Posterior vena cava (tissue), 2 donors: ENCODE measurements around the gene CSMD2. TPM values are rescaled to one million over a fixed set of nuclear protein-coding genes. Genes with fewer than 3 reads are reported as not detected.
A peak's percentile ranks its signal among the peaks of the same experiment; 100 is the strongest.

Experiments
- DNase-seq: peaks from one replicate; pipeline ENCODE4 v3.0.0-alpha.2; 2020; ENCODE audit warnings: low spot score
- intact Hi-C, 2 donors: fragments of 100-400 bp; cut with DNase I; formaldehyde crosslinking; loops; one replicate each; pipeline versions ENCODE4 v1.14.1 to v1.14.2; 2022 to 2023
- total RNA-seq, 2 donors: library from RNA; stranded (reverse); fragmentation: NEBNext Ultra II Directional; extraction: Animal tissue kit (Norgen Biotek cat#: 25700); gene quantifications; one replicate each; pipeline ENCODE4 v1.2.1, GENCODE V29; 2021
- donor health status: DM: yes; HTN: yes; CAD: no.
- donor health status: DM: yes; HTN: yes; CAD: no.

The CSMD2 gene
- total RNA-seq, 2 donors from 2014 or later = 2.4 to 3.1 TPM

- peak; percentile 97 for DNase-seq
- intact Hi-C loops = loop anchor here in 1 of 2 donors (10.0 kb wide), 1 partner anchor 532 kb away; the partner anchor contains the start of gene CSMD2
Observed at GRCh38 chr1:33633019-33633801, 531.8 kb downstream of the CSMD2 start.

- intact Hi-C loops = loop anchor here in 1 of 2 donors (10.0 kb wide), 1 partner anchor 534 kb away; the partner anchor contains the start of gene CSMD2
- DNase-seq = no peak
Observed at GRCh38 chr1:33630686-33631085, 534.3 kb downstream of the CSMD2 start.

- no peak for DNase-seq
- intact Hi-C loops = no loop called here
Observed at GRCh38 chr1:33626801-33627200, 538.2 kb downstream of the CSMD2 start.

DNA sequence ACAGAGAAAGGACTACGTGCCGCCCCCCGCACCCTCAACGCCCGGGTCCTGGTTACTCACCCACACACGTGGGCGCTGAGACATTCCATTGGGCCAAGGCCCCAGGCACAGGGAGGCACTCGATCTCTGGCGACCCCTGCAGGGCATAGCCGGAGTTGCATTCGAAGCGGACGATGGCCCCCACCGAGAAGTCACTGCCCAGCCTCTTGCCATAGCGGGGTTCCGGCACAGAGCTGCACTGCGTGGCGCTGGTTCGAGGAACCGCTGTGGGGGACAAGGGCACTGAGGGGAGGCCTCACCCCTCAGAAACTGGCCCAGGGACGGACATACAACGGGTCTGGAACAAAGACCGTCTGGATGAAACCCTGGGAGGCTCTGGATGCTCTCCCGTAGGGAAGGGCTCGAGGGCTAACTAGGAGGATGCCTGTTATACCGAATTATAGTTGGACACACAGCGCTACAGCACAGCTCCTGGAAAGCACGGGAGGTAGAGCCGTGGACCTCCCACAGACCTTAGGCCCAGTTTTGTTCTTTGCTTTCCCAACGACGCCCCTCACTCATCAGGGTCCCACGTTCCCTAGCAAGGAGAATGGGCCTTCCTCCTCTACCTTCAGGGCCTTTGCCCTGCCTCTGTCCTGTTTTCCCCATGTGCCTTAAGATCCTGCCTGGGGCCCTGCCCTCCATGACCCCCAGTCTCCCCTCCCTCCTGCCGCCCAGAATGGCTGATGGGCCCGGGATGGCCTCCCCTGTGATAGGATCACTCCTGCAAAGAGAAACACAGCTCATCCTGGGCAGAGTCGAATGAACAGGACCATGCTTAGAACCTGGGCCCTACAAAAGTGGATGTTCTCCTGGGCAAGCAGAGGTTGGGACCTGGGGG lies 539.8 kb downstream of the CSMD2 start:
- no peak for DNase-seq
- intact Hi-C loops = no loop called here

DNA sequence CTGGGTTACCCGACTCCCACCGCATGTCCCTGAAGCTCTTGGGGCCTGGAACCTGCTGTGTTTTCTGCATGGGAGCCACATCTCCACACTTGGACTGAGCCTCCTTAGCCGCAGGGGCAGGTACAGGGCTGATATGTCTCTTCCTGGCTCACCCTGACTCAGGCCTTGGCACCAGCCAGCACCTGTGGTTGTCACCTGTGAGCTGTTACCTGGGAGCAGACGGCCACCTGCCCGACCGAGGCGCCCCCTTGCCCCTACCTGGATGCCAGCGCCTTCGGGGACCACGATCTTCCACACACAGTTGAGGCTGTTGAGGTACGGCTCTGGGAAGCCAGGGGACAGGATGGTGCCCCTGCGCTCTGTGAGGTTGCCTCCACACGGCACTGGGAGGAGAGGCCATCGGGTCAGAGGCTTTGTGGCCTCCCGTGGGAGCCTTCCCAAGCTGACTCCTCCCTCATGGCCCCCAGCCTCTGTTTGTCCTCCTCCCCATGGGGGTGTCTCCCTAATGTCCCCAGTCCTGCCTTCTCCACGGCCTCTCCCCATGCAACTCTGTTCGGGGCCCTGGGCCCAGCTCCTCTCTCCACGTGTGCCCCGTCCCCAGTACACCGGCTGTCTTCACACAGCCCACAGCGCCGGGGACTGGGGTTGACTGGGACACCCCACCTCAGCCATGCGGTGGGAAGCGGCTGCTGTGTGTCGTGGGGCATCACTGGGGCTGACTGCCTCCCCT lies 540.6 kb downstream of the CSMD2 start:
- DNase-seq = no peak

GRCh38 chr1:33623811-33624210 lies 541.2 kb downstream of the CSMD2 start:
- no peak for DNase-seq
- intact Hi-C loops = no loop called here

More for the DNA sequence above, 540.6 kb downstream of the CSMD2 start:
- intact Hi-C loops = no loop called here

DNA sequence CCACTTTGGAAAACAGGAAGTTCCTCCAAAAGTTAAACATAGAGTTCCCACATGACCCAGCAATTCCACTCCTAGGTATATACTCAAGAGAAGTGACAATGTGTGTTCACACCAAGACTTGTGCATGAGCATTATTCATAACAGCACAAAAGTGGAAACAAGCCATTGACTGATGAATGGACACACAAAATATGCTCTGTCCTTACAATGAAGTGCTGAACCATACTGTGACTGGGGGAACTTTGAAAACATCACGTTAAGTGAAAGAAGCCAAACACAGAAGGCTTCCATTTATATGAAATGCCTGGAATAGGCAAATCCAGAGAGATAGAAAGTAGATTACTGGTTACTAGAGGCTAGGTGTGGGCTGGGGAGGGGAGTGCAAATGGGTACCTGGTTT lies 542.3 kb downstream of the CSMD2 start:
- intact Hi-C loops = no loop called here
- DNase-seq = no peak

DNA sequence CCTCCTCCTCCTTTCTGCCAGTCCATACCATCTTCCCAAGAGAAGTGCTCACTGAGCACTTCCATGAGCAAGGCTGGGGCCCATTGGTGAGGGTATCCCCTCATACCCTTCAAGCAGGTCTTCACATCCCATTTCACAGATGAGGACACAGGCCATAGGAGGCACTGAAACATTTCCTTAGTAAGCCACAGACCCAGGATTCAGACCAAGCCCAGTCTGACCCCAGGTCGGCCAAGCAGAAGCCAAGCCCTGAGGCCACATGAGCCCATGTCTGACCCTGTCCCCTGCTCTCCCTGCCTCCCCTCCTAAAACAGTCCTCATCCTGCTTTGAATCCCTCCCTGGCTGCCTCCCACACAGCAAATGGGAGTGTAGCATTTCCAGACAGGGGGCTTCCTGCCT lies 546.4 kb downstream of the CSMD2 start:
- no peak for DNase-seq
- intact Hi-C loops = loop anchor here in 1 of 2 donors (10.0 kb wide), 1 partner anchor 144 kb away; the partner anchor contains the start of gene ZSCAN20

DNA sequence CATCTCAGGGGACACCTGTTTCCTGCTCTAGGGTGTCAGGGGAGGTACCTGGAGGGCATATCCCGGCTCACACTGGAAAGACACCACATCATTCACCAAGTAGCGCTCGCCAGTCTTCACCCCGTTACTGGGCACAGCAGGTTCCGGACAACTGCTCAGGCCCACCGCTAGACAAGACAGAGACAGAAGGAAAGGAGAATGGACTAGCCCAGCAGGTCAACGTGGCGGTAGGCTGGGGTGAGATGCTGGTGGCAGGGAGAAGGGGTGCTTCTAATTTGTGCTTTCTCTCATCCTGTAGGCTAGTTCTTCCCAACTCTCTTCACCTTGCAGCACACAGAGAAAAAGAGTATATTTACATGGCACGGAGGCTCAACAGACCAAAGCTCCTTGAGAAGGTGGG lies 547.6 kb downstream of the CSMD2 start:
- intact Hi-C loops = loop anchor here in 1 of 2 donors (10.0 kb wide), 1 partner anchor 143 kb away; the partner anchor contains the start of gene ZSCAN20
- no peak for DNase-seq

GRCh38 chr1:33616780-33617179 lies 548.2 kb downstream of the CSMD2 start:
- intact Hi-C loops = loop anchor here in 1 of 2 donors (10.0 kb wide), 1 partner anchor 142 kb away; the partner anchor contains the start of gene ZSCAN20
- DNase-seq = no peak

DNA sequence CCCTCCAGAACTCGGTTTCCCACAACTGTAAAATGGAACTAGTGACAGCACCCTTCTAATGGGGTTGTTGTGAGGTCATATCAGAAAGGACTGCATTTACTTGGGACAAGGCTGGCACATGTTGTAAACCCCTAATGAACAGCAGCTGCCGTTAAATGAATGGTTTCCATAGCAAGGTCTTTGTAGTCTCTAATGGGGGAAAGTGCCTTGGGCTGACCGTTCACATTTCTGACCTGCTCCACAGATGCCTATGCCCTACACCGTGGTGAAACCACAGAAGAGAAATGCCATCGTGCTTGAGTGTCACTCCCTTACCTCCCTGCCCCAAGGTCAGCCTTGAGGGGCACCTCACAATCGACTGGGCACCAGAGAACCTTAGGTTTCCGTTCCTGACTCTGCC lies 549.5 kb downstream of the CSMD2 start:
- intact Hi-C loops = loop anchor here in 1 of 2 donors (10.0 kb wide), 1 partner anchor 141 kb away; the partner anchor contains the start of gene ZSCAN20
- DNase-seq = no peak

GRCh38 chr1:33610864-33611455 lies 554.1 kb downstream of the CSMD2 start:
- no peak for DNase-seq
- intact Hi-C loops = loop anchor here in 1 of 2 donors (10.0 kb wide), 1 partner anchor 136 kb away; the partner anchor contains the start of gene ZSCAN20

DNA sequence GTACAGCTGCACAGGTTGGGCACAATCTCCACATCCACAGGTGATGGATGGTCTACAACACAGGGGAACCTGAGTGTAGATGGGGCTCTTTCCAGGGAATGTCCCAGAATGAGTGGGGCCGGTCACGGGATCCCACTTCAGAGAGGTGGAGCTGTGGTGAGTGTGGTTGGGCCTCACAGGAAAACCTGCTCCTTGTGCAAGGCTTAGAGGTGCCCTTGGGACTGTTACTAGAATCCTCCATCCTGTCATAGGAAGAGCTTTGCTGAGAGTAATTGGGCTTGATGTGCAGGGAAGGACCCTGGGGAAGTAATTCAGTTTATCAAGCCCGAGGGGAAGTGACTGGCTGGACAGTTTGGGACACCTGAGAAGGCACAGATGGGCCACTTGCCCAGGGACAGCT lies 554.6 kb downstream of the CSMD2 start:
- no peak for DNase-seq
- intact Hi-C loops = loop anchor here in 1 of 2 donors (10.0 kb wide), 1 partner anchor 136 kb away; the partner anchor contains the start of gene ZSCAN20

GRCh38 chr1:33609739-33610138 lies 555.3 kb downstream of the CSMD2 start:
- DNase-seq = no peak
- intact Hi-C loops = loop anchor here (5.0 to 10.0 kb wide), 2 partner anchors 135 to 1402 kb away; partner anchors contain the start of genes DCDC2B (in 1 of the 2), IQCC (in 1 of the 2) and ZSCAN20 (in 1 of the 2)

GRCh38 chr1:33608825-33609400 lies 556.1 kb downstream of the CSMD2 start:
- no peak for DNase-seq
- intact Hi-C loops = loop anchor here in 1 of 2 donors (1.0 to 5.0 kb wide), 2 partner anchors 131 to 1402 kb away; partner anchors contain the start of genes DCDC2B and IQCC

- intact Hi-C loops = loop anchor here in 1 of 2 donors (1.0 to 5.0 kb wide), 3 partner anchors 13 to 1400 kb away; partner anchors contain the start of genes DCDC2B and IQCC
Observed at GRCh38 chr1:33607444-33608005, 557.5 kb downstream of the CSMD2 start.

GRCh38 chr1:33606272-33606671 lies 558.8 kb downstream of the CSMD2 start:
- intact Hi-C loops = loop anchor here in 1 of 2 donors (5.0 kb wide), 1 partner anchor 1399 kb away; the partner anchor contains the start of genes DCDC2B and IQCC
- no peak for DNase-seq

More at GRCh38 chr1:33607444-33608005, 557.5 kb downstream of the CSMD2 start:
- DNase-seq = no peak
